Thyroid gland (tissue), 4 donors: ENCODE data around the gene PSMD14.

Experiments used
- POLR2A ChIP-seq, 2 donors: fragments of 450-650 bp; IDR thresholded peaks; one replicate each; pipeline ENCODE4 v1.6.1; 2017; ENCODE audit warnings: antibody characterized with exemption in 2 of 2, mild to moderate bottlenecking in 2 of 2, moderate library complexity in 1 of 2
- TF ChIP-seq, protein P1 (sequence below), 6 experiments: fragments of 200-600 bp in 3 of 6; fragments of 450-650 bp in 3 of 6; sonication (generic) in 3 of 6; IDR thresholded peaks; one replicate each; pipeline ENCODE4 v1.5.1; 2016 to 2019; ENCODE audit warnings: antibody characterized with exemption in 6 of 6, mild to moderate bottlenecking in 2 of 6, inconsistent platforms in 1 of 6, moderate library complexity in 1 of 6

- TF ChIP-seq, protein P1, sequence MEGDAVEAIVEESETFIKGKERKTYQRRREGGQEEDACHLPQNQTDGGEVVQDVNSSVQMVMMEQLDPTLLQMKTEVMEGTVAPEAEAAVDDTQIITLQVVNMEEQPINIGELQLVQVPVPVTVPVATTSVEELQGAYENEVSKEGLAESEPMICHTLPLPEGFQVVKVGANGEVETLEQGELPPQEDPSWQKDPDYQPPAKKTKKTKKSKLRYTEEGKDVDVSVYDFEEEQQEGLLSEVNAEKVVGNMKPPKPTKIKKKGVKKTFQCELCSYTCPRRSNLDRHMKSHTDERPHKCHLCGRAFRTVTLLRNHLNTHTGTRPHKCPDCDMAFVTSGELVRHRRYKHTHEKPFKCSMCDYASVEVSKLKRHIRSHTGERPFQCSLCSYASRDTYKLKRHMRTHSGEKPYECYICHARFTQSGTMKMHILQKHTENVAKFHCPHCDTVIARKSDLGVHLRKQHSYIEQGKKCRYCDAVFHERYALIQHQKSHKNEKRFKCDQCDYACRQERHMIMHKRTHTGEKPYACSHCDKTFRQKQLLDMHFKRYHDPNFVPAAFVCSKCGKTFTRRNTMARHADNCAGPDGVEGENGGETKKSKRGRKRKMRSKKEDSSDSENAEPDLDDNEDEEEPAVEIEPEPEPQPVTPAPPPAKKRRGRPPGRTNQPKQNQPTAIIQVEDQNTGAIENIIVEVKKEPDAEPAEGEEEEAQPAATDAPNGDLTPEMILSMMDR (IDR thresholded peaks at IDR 0.05): no peak
- no peak for TF ChIP-seq POLR2A (IDR thresholded peaks at IDR 0.05)
Measured at GRCh38 chr2:161412346-161412745, 104.1 kb downstream of the PSMD14 start.
